ENCODE data around the gene GREB1L.

DNA sequence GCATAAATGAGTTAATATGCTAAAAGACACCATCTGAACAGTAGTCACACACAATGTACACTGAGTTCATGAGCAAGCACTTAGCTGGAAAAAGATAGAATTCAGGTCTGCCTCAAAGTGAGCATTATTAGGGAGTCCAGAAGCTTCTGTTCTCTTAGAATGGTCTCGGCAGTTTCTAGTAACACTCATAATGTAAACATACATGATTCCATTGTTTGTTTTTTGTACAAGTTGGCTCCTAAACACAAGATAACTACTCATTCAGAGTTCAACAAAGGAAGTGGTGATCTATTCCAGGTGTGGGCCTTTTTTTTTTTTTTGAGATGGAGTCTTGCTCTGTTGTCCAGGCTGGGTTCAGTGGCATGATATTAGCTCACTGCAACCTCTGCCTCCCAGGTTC is 292.3 kb downstream of the GREB1L start:
- TF ChIP-seq USF2 (CRISPR knock-in tag; IDR thresholded peaks at IDR 0.05): no peak
- TF ChIP-seq, protein P1, sequence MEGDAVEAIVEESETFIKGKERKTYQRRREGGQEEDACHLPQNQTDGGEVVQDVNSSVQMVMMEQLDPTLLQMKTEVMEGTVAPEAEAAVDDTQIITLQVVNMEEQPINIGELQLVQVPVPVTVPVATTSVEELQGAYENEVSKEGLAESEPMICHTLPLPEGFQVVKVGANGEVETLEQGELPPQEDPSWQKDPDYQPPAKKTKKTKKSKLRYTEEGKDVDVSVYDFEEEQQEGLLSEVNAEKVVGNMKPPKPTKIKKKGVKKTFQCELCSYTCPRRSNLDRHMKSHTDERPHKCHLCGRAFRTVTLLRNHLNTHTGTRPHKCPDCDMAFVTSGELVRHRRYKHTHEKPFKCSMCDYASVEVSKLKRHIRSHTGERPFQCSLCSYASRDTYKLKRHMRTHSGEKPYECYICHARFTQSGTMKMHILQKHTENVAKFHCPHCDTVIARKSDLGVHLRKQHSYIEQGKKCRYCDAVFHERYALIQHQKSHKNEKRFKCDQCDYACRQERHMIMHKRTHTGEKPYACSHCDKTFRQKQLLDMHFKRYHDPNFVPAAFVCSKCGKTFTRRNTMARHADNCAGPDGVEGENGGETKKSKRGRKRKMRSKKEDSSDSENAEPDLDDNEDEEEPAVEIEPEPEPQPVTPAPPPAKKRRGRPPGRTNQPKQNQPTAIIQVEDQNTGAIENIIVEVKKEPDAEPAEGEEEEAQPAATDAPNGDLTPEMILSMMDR (IDR thresholded peaks at IDR 0.05 in 2 of 3, conservative IDR thresholded peaks at IDR 0.05 in 1 of 3; ENCODE audit: insufficient read depth in 2 of 3, low read depth in 1 of 3, low read length in 3 of 3): no peak
- no peak for TF ChIP-seq E2F3 (CRISPR knock-in tag; IDR thresholded peaks at IDR 0.05)
- no peak for TF ChIP-seq GATA2 (CRISPR knock-in tag; IDR thresholded peaks at IDR 0.05)
- no peak for TF ChIP-seq RB1 (IDR thresholded peaks at IDR 0.05; ENCODE audit: low read depth)
- TF ChIP-seq EZH2 (IDR thresholded peaks at IDR 0.05; ENCODE audit: borderline replicate concordance, low read depth, low read length): no peak
- no peak for TF ChIP-seq SP2 (IDR thresholded peaks at IDR 0.05; ENCODE audit: extremely low read depth, low read depth, low read length, poor library complexity, severe bottlenecking)
- TF ChIP-seq SMARCE1 (IDR thresholded peaks at IDR 0.05): no peak
- TF ChIP-seq, protein P2, sequence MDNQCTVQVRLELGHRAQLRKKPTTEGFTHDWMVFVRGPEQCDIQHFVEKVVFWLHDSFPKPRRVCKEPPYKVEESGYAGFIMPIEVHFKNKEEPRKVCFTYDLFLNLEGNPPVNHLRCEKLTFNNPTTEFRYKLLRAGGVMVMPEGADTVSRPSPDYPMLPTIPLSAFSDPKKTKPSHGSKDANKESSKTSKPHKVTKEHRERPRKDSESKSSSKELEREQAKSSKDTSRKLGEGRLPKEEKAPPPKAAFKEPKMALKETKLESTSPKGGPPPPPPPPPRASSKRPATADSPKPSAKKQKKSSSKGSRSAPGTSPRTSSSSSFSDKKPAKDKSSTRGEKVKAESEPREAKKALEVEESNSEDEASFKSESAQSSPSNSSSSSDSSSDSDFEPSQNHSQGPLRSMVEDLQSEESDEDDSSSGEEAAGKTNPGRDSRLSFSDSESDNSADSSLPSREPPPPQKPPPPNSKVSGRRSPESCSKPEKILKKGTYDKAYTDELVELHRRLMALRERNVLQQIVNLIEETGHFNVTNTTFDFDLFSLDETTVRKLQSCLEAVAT (IDR thresholded peaks at IDR 0.05): no peak
- TF ChIP-seq MXI1 (IDR thresholded peaks at IDR 0.05; ENCODE audit: low read depth, low read length): no peak
